Measurements from ENCODE around the gene PRR27.

PRR27 gene

DNA sequence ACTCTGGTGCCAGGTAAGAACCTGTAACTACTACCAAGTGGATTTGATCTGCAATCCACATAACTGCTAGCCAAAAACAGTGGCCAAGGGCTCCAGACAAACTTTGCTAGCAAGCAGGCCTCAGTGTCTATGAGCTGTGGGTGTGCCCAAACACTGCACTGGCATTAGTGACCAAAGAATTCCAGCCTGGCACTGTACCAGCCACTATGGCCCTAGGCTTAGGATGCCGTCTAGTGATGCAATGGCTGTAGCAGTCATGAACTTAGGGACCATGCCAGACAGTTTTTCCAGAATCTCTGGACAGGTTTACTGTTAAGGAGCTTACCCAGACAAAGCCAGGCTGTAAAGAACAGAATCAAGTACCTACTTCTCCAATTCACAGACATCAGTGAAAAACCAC, 33.7 kb upstream of the PRR27 start:
- no peaks in the 10 kb centered on the region for H3K36me3 ChIP-seq (ENCODE audit: insufficient read depth, low read length)
- no peak overlapping the region for H3K4me2 ChIP-seq (ENCODE audit: insufficient read depth, low read length)
- H2AFZ ChIP-seq (ENCODE audit: low read depth, low read length), result no peak overlapping the region
- no peak overlapping the region for H3K4me3 ChIP-seq (ENCODE audit: low read depth in 1 of 2, low read length in 2 of 2)
- TF ChIP-seq EZH2 (IDR thresholded peaks at IDR 0.05; ENCODE audit: borderline replicate concordance, low read depth, low read length, severe bottlenecking), result no peak
- no peak for TF ChIP-seq CTCF (IDR thresholded peaks at IDR 0.05; ENCODE audit: borderline replicate concordance, extremely low read depth, low read length, poor library complexity, severe bottlenecking)
- no peak for DNase-seq
- H3K4me1 ChIP-seq (ENCODE audit: insufficient read depth, low read length), result no peaks in the 10 kb centered on the region
- no peak for ATAC-seq (ENCODE audit: insufficient read depth, low read depth)
- no peak overlapping the region for H3K27ac ChIP-seq (ENCODE audit: low read length)
- H3K79me2 ChIP-seq (ENCODE audit: insufficient read depth, low read length), result no peaks in the 10 kb centered on the region
- H3K9ac ChIP-seq (ENCODE audit: low read depth, low read length), result no peak overlapping the region
- no peaks in the 10 kb centered on the region for H4K20me1 ChIP-seq (ENCODE audit: insufficient read depth, low read length)
- no peaks in the 10 kb centered on the region for H3K27me3 ChIP-seq (ENCODE audit: insufficient read depth, low read length, poor library complexity)
- H3K9me3 ChIP-seq (ENCODE audit: insufficient read depth, low read length, severe bottlenecking), result no peaks in the 10 kb centered on the region

DNA sequence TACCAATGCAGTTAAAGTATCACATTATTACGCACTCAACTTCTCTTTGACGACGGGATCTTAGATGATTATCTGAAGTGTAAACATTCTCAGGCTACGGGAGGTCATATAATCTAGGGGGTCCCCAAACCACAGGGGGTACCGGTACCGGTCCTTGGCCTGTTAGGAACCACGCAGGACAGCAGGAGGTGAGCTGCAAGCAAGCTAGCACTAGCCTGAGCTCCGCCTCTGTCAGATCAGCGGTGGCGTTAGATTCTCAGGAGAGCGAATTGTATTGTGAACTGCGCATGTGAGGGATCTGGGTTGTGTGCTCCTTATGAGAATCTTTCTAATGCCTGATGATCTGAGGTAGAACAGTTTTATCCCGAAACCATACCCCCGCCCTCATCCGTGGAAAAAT, 20.6 kb upstream of the PRR27 start:
- H3K9ac ChIP-seq (ENCODE audit: low read depth, low read length), result no peak overlapping the region
- no peaks in the 10 kb centered on the region for H3K4me1 ChIP-seq (ENCODE audit: insufficient read depth, low read length)
- H4K20me1 ChIP-seq (ENCODE audit: insufficient read depth, low read length), result no peaks in the 10 kb centered on the region
- no peak overlapping the region for H3K27ac ChIP-seq (ENCODE audit: low read length)
- DNase-seq, result no peak
- H3K9me3 ChIP-seq (ENCODE audit: insufficient read depth, low read length, severe bottlenecking), result no peaks in the 10 kb centered on the region
- H3K36me3 ChIP-seq (ENCODE audit: insufficient read depth, low read length), result no peaks in the 10 kb centered on the region
- no peak overlapping the region for H3K4me3 ChIP-seq (ENCODE audit: low read depth in 1 of 2, low read length in 2 of 2)
- H3K4me2 ChIP-seq (ENCODE audit: insufficient read depth, low read length), result no peak overlapping the region
- H2AFZ ChIP-seq (ENCODE audit: low read depth, low read length), result no peak overlapping the region
- TF ChIP-seq CTCF (IDR thresholded peaks at IDR 0.05; ENCODE audit: borderline replicate concordance, extremely low read depth, low read length, poor library complexity, severe bottlenecking) (no peak), EZH2 (IDR thresholded peaks at IDR 0.05; ENCODE audit: borderline replicate concordance, low read depth, low read length, severe bottlenecking) (no peak)
- ATAC-seq (ENCODE audit: insufficient read depth, low read depth), result no peak
- H3K27me3 ChIP-seq (ENCODE audit: insufficient read depth, low read length, poor library complexity), result no peaks in the 10 kb centered on the region
- no peaks in the 10 kb centered on the region for H3K79me2 ChIP-seq (ENCODE audit: insufficient read depth, low read length)

- Histone ChIP-seq H3K79me2 (ENCODE audit: insufficient read depth, low read length) (no peaks in the 10 kb centered on the region), H3K9me3 (ENCODE audit: insufficient read depth, low read length, severe bottlenecking) (no peaks in the 10 kb centered on the region), H3K27ac (ENCODE audit: low read length) (no peak overlapping the region), H3K27me3 (ENCODE audit: insufficient read depth, low read length, poor library complexity) (no peaks in the 10 kb centered on the region), H3K9ac (ENCODE audit: low read depth, low read length) (no peak overlapping the region), H4K20me1 (ENCODE audit: insufficient read depth, low read length) (no peaks in the 10 kb centered on the region), H3K4me3 (ENCODE audit: low read depth in 1 of 2, low read length in 2 of 2) (no peak overlapping the region), H3K4me1 (ENCODE audit: insufficient read depth, low read length) (no peaks in the 10 kb centered on the region), H3K4me2 (ENCODE audit: insufficient read depth, low read length) (no peak overlapping the region), H3K36me3 (ENCODE audit: insufficient read depth, low read length) (no peaks in the 10 kb centered on the region), H2AFZ (ENCODE audit: low read depth, low read length) (no peak overlapping the region)
- DNase-seq, result no peak
- ATAC-seq (ENCODE audit: insufficient read depth, low read depth), result no peak
- no peak for TF ChIP-seq EZH2 (IDR thresholded peaks at IDR 0.05; ENCODE audit: borderline replicate concordance, low read depth, low read length, severe bottlenecking)
- no peak for TF ChIP-seq CTCF (IDR thresholded peaks at IDR 0.05; ENCODE audit: borderline replicate concordance, extremely low read depth, low read length, poor library complexity, severe bottlenecking)
These were observed 15.3 kb upstream of the PRR27 start for GRCh38 chr4:70138751-70139150.

GRCh38 chr4:70151271-70151670, 2.8 kb upstream of the PRR27 start:
- ATAC-seq (ENCODE audit: insufficient read depth, low read depth), result no peak
- H3K9me3 ChIP-seq (ENCODE audit: insufficient read depth, low read length, severe bottlenecking), result no peaks in the 10 kb centered on the region
- H2AFZ ChIP-seq (ENCODE audit: low read depth, low read length), result no peak overlapping the region

More at GRCh38 chr4:70151271-70151670, 2.8 kb upstream of the PRR27 start:
- Histone ChIP-seq H3K4me2 (ENCODE audit: insufficient read depth, low read length) (no peak overlapping the region), H3K27ac (ENCODE audit: low read length) (no peak overlapping the region), H3K79me2 (ENCODE audit: insufficient read depth, low read length) (no peaks in the 10 kb centered on the region), H3K4me3 (ENCODE audit: low read depth in 1 of 2, low read length in 2 of 2) (no peak overlapping the region), H3K9ac (ENCODE audit: low read depth, low read length) (no peak overlapping the region), H3K27me3 (ENCODE audit: insufficient read depth, low read length, poor library complexity) (no peaks in the 10 kb centered on the region), H4K20me1 (ENCODE audit: insufficient read depth, low read length) (no peaks in the 10 kb centered on the region), H3K36me3 (ENCODE audit: insufficient read depth, low read length) (no peaks in the 10 kb centered on the region), H3K4me1 (ENCODE audit: insufficient read depth, low read length) (no peaks in the 10 kb centered on the region)
- no peak for DNase-seq
- TF ChIP-seq EZH2 (IDR thresholded peaks at IDR 0.05; ENCODE audit: borderline replicate concordance, low read depth, low read length, severe bottlenecking) (no peak), CTCF (IDR thresholded peaks at IDR 0.05; ENCODE audit: borderline replicate concordance, extremely low read depth, low read length, poor library complexity, severe bottlenecking) (no peak)
